K562 (cell line): ENCODE data around the gene ADRA2A. TPM values are rescaled to one million over a fixed set of nuclear protein-coding genes. Genes with fewer than 3 reads are reported as not detected.

Experiments
- polyA plus RNA-seq, 8 experiments: library from polyadenylated mRNA; depleted of rRNA in 4 of 8; stranded (reverse) in 5 of 8; unstranded in 3 of 8; fragments of >200 nt; fragmentation: Nextera tagmentation in 2 of 8; fragmentation: Illumina TruSeq in 1 of 8; extraction: Ambion mirVana in 2 of 8; extraction: Trizol in 1 of 8; gene quantifications; 2 replicates each; pipeline versions ENCODE4 v1.2.1 to v1.2.3, GENCODE V29; 2011 to 2014; ENCODE audit warnings: inconsistent platforms in 1 of 8, missing spikeins in 1 of 8
- total RNA-seq, 7 experiments: library from RNA; depleted of rRNA in 6 of 7; stranded (reverse); fragments of >200 nt in 6 of 7; fragmentation: Illumina TruSeq in 2 of 7; extraction: Trizol in 2 of 7; gene quantifications; 2 replicates each; pipeline versions ENCODE4 v1.2.1 to v1.2.3, GENCODE V29; 2011 to 2021; ENCODE audit warnings: low replicate concordance in 1 of 7
- TF ChIP-seq, protein P1 (sequence below), 2 experiments: fragments of 450-650 bp in 1 of 2; sonication (generic) in 1 of 2; formaldehyde crosslinking in 1 of 2; IDR thresholded peaks; 2 replicates each; pipeline versions ENCODE4 v1.7.1 to v1.9.0; 2016 to 2022; ENCODE audit warnings: inconsistent platforms in 1 of 2, mild to moderate bottlenecking in 1 of 2, missing genetic modification reagents in 1 of 2

Gene ADRA2A
- total and polyA plus RNA-seq, 9 of the 15 experiments (the other 6 are each of a cell fraction or from before 2014, with no cell fraction given) = not detected

DNA sequence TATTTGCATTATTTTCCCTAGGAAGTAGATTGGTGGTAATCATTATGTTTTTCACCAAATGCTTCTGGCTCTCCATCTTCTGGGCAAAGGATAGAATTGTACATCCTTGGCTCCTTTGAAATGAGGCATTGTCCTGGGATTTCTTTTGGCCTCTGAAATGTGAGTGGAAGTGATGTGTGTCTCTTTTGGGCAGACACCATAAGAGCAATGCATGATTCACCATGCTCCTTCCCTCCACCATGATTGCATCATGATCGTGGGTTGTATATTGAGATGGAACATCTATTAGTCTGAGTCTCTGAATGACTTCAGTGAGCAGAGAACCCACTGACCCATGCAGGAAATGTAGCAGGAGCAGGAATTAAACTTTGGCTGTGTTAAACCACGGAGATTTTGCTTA is 49.2 kb downstream of the ADRA2A start (continued):
- TF ChIP-seq, protein P1, sequence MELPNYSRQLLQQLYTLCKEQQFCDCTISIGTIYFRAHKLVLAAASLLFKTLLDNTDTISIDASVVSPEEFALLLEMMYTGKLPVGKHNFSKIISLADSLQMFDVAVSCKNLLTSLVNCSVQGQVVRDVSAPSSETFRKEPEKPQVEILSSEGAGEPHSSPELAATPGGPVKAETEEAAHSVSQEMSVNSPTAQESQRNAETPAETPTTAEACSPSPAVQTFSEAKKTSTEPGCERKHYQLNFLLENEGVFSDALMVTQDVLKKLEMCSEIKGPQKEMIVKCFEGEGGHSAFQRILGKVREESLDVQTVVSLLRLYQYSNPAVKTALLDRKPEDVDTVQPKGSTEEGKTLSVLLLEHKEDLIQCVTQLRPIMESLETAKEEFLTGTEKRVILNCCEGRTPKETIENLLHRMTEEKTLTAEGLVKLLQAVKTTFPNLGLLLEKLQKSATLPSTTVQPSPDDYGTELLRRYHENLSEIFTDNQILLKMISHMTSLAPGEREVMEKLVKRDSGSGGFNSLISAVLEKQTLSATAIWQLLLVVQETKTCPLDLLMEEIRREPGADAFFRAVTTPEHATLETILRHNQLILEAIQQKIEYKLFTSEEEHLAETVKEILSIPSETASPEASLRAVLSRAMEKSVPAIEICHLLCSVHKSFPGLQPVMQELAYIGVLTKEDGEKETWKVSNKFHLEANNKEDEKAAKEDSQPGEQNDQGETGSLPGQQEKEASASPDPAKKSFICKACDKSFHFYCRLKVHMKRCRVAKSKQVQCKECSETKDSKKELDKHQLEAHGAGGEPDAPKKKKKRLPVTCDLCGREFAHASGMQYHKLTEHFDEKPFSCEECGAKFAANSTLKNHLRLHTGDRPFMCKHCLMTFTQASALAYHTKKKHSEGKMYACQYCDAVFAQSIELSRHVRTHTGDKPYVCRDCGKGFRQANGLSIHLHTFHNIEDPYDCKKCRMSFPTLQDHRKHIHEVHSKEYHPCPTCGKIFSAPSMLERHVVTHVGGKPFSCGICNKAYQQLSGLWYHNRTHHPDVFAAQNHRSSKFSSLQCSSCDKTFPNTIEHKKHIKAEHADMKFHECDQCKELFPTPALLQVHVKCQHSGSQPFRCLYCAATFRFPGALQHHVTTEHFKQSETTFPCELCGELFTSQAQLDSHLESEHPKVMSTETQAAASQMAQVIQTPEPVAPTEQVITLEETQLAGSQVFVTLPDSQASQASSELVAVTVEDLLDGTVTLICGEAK (IDR thresholded peaks at IDR 0.05) = no peak
- TF ChIP-seq, protein P1 (CRISPR knock-in tag; IDR thresholded peaks at IDR 0.05) = no peak
- TF ChIP-seq, all 486 proteins: peak for 2
